HEK293 (cell line): ENCODE results near the gene CDCA5.

ENCODE experiments used
- CTCF ChIA-PET: fragments of 350-600 bp; formaldehyde crosslinking; extraction: SDS; loops from one replicate; lab custom pipeline; 2021; ENCODE audit warnings: antibody characterized with exemption; lab: Yijun Ruan, JAX
- POLR2A ChIA-PET: fragments of 300-600 bp; formaldehyde crosslinking; extraction: SDS; loops from one replicate; lab custom pipeline; 2020; ENCODE audit warnings: antibody characterized with exemption, inconsistent platforms; lab: Yijun Ruan, JAX
- H3K27ac ChIP-seq: fragments of 200-500 bp; sonication (Bioruptor generic); 2 replicates; pipeline ENCODE4 v1.5.1; 2014; ENCODE audit warnings: low read depth, low read length, control low read depth, inconsistent platforms; ENCODE audit errors: extremely low read depth
- H3K36me3 ChIP-seq, 2 experiments: fragments of 200-500 bp in 1 of 2; sonication (Bioruptor generic) in 1 of 2; 1 replicate in 1 of 2; 2 replicates in 1 of 2; pipeline ENCODE4 v1.5.1; 2014 to 2017; ENCODE audit warnings: inconsistent platforms in 2 of 2, low read length in 2 of 2; ENCODE audit not compliant: control insufficient read depth in 2 of 2, insufficient read depth in 1 of 2
- H3K4me1 ChIP-seq: fragments of 200-500 bp; sonication (Bioruptor generic); 2 replicates; pipeline ENCODE4 v1.5.1; 2014; ENCODE audit warnings: mild to moderate bottlenecking, low read length, inconsistent platforms; ENCODE audit not compliant: control insufficient read depth, insufficient read depth
- H3K4me3 ChIP-seq: 2 replicates; pipeline ENCODE4 v1.5.1; 2011; ENCODE audit warnings: low read depth, mild to moderate bottlenecking, control low read depth, low read length, moderate library complexity
- H3K9me3 ChIP-seq: fragments of 200-500 bp; sonication (Bioruptor generic); 2 replicates; pipeline ENCODE4 v1.5.1; 2014; ENCODE audit warnings: low read depth, low read length, inconsistent platforms; ENCODE audit not compliant: control insufficient read depth, insufficient read depth
- BCL11B ChIP-seq: fragments of 450-650 bp; formaldehyde crosslinking; IDR thresholded peaks from 2 replicates; pipeline ENCODE4 v1.5.1; 2016; ENCODE audit warnings: low read depth, missing biosample characterization, missing genetic modification characterization
- BCL6B ChIP-seq: fragments of 450-650 bp; formaldehyde crosslinking; IDR thresholded peaks from 2 replicates; pipeline ENCODE4 v1.5.1; 2017; ENCODE audit warnings: missing biosample characterization, missing genetic modification characterization
- GLI2 ChIP-seq: fragments of 450-650 bp; formaldehyde crosslinking; IDR thresholded peaks from 2 replicates; pipeline ENCODE4; 2017; ENCODE audit warnings: missing biosample characterization, missing genetic modification characterization, low read depth, borderline replicate concordance
- GLI4 ChIP-seq: fragments of 450-650 bp; formaldehyde crosslinking; IDR thresholded peaks from 2 replicates; pipeline ENCODE4 v1.5.1; 2016; ENCODE audit warnings: missing biosample characterization, missing genetic modification characterization
- GLIS1 ChIP-seq: fragments of 450-650 bp; formaldehyde crosslinking; IDR thresholded peaks from 2 replicates; pipeline ENCODE4 v1.5.1; 2016; ENCODE audit warnings: missing biosample characterization, missing genetic modification characterization
- GLIS2 ChIP-seq: fragments of 450-650 bp; formaldehyde crosslinking; IDR thresholded peaks from 2 replicates; pipeline ENCODE4 v1.5.1; 2016; ENCODE audit warnings: missing biosample characterization, missing genetic modification characterization
- HOXC10 ChIP-seq: sonication (generic); formaldehyde crosslinking; IDR thresholded peaks from 2 replicates; pipeline ENCODE4 v1.8.1; 2023; ENCODE audit warnings: mild to moderate bottlenecking, missing genetic modification reagents
- IKZF3 ChIP-seq: fragments of 450-650 bp; IDR thresholded peaks from 2 replicates; pipeline ENCODE4 v1.5.0; 2018; ENCODE audit warnings: missing biosample characterization, mild to moderate bottlenecking, missing genetic modification characterization, moderate library complexity
- INSM2 ChIP-seq: fragments of 450-650 bp; formaldehyde crosslinking; IDR thresholded peaks from 2 replicates; pipeline ENCODE4 v1.5.1; 2016; ENCODE audit warnings: missing biosample characterization, missing genetic modification characterization
- PRDM1 ChIP-seq: fragments of 450-650 bp; formaldehyde crosslinking; IDR thresholded peaks from 2 replicates; pipeline ENCODE4; 2016; ENCODE audit warnings: missing biosample characterization, missing genetic modification characterization
- SETDB1 ChIP-seq: IDR thresholded peaks from one replicate; pipeline ENCODE4 v1.6.1; 2017; ENCODE audit warnings: mild to moderate bottlenecking, low read length, moderate library complexity, mixed read lengths; ENCODE audit not compliant: insufficient read length
- SP2 ChIP-seq: fragments of 450-650 bp; formaldehyde crosslinking; IDR thresholded peaks from 2 replicates; pipeline ENCODE4 v1.5.1; 2016; ENCODE audit warnings: missing biosample characterization, missing genetic modification characterization
- YY1 ChIP-seq: fragments of 450-650 bp; formaldehyde crosslinking; IDR thresholded peaks from 2 replicates; pipeline ENCODE4 v1.5.1; 2018; ENCODE audit warnings: missing biosample characterization, missing genetic modification characterization
- YY2 ChIP-seq: fragments of 450-650 bp; formaldehyde crosslinking; IDR thresholded peaks from 2 replicates; pipeline ENCODE4 v1.5.1; 2016; ENCODE audit warnings: missing biosample characterization, missing genetic modification characterization
- ZNF121 ChIP-seq: fragments of 450-650 bp; formaldehyde crosslinking; IDR thresholded peaks from 2 replicates; pipeline ENCODE4 v1.5.1; 2016; ENCODE audit warnings: missing biosample characterization, missing genetic modification characterization
- ZNF18 ChIP-seq: fragments of 450-650 bp; formaldehyde crosslinking; IDR thresholded peaks from 2 replicates; pipeline ENCODE4 v1.5.1; 2016; ENCODE audit warnings: missing biosample characterization, missing genetic modification characterization
- ZNF202 ChIP-seq: fragments of 450-650 bp; formaldehyde crosslinking; IDR thresholded peaks from 2 replicates; pipeline ENCODE4 v1.5.1; 2016; ENCODE audit warnings: missing biosample characterization, missing genetic modification characterization, borderline replicate concordance
- ZNF488 ChIP-seq: fragments of 450-650 bp; formaldehyde crosslinking; IDR thresholded peaks from 2 replicates; pipeline ENCODE4 v1.5.1; 2016; ENCODE audit warnings: missing biosample characterization, missing genetic modification characterization
- ZNF514 ChIP-seq: fragments of 450-650 bp; formaldehyde crosslinking; IDR thresholded peaks from 2 replicates; pipeline ENCODE4 v1.5.1; 2016; ENCODE audit warnings: missing biosample characterization, missing genetic modification characterization
- ZNF549 ChIP-seq: fragments of 450-650 bp; IDR thresholded peaks from 2 replicates; pipeline ENCODE4 v1.5.1; 2018; ENCODE audit warnings: missing biosample characterization, missing genetic modification characterization, mild to moderate bottlenecking, inconsistent platforms, moderate library complexity
- ZNF561 ChIP-seq: fragments of 450-650 bp; IDR thresholded peaks from 2 replicates; pipeline ENCODE4 v1.5.1; 2018; ENCODE audit warnings: missing biosample characterization, missing genetic modification characterization, borderline replicate concordance
- ZNF571 ChIP-seq: fragments of 450-650 bp; formaldehyde crosslinking; IDR thresholded peaks from 2 replicates; pipeline ENCODE4 v1.5.0; 2017; ENCODE audit warnings: missing biosample characterization, missing genetic modification characterization
- ZNF639 ChIP-seq: fragments of 450-650 bp; formaldehyde crosslinking; IDR thresholded peaks from 2 replicates; pipeline ENCODE4 v1.5.1; 2016; ENCODE audit warnings: missing biosample characterization, missing genetic modification characterization
- TF ChIP-seq, protein P1 (sequence below): fragments of 450-650 bp; formaldehyde crosslinking; IDR thresholded peaks from 2 replicates; pipeline ENCODE4 v1.5.1; 2016; ENCODE audit warnings: missing biosample characterization, missing genetic modification characterization, low read depth
- TF ChIP-seq, protein P2 (sequence below): fragments of 450-650 bp; formaldehyde crosslinking; IDR thresholded peaks from 2 replicates; pipeline ENCODE4 v1.5.1; 2017; ENCODE audit warnings: missing biosample characterization, missing genetic modification characterization

CDCA5 gene, protein sequence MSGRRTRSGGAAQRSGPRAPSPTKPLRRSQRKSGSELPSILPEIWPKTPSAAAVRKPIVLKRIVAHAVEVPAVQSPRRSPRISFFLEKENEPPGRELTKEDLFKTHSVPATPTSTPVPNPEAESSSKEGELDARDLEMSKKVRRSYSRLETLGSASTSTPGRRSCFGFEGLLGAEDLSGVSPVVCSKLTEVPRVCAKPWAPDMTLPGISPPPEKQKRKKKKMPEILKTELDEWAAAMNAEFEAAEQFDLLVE

GRCh38 chr11:65083834-65084597 lies at the start of gene CDCA5, which contains the start of gene ZFPL1:
TSS of gene CDCA5 (minus strand) at chr11:65084040. CDS start at chr11:65083978, 62 bp downstream.
TSS of gene ZFPL1 (plus strand) at chr11:65084222. CDS start at chr11:65084699, 477 bp downstream.
- Histone ChIP-seq H3K4me3 (peak within 1 kb of the TSS; percentile 92), H3K36me3 (peaks cover 5 to 78% of the 10 kb centered on the region in 2 experiments; a peak in 2 of 3 replicates), H3K4me1 (peaks cover 3% of the 10 kb centered on the region; the same call in 1 of the 2 replicates), H3K9me3 (no peaks in the 10 kb centered on the region), H3K27ac (peak within 1 kb of the TSS; percentile 81)
- POLR2A ChIA-PET, result interaction anchor here (0.6 to 2.0 kb wide), 7 partner anchors 13 to 43 kb away, joined by 3 to 13 read pairs (median 3); partner anchors contain the start of genes FAU, MRPL49, SAC3D1 and TM7SF2
- CTCF ChIA-PET, result interaction anchor here (0.5 to 1.4 kb wide), 6 partner anchors 43 to 275 kb away, joined by 3 to 5 read pairs (median 4); partner anchors contain the start of genes DPF2 and SAC3D1
- TF ChIP-seq ZNF571 (tag by site-specific recombination), result no peak
- no peak for TF ChIP-seq ZNF514 (tag by site-specific recombination)
- no peak for TF ChIP-seq ZNF488 (tag by site-specific recombination)
- no peak for TF ChIP-seq GLIS2 (tag by site-specific recombination)
- TF ChIP-seq BCL6B (tag by site-specific recombination), result no peak
- TF ChIP-seq ZNF549 (tag by site-specific recombination), result no peak
- TF ChIP-seq IKZF3, result no peak
- TF ChIP-seq ZNF639, result peak; percentile 65
- no peak for TF ChIP-seq HOXC10 (CRISPR knock-in tag)
- TF ChIP-seq SP2, result peak; percentile 90
- TF ChIP-seq GLI4, result no peak
- no peak for TF ChIP-seq ZNF202
- TF ChIP-seq, protein P1, sequence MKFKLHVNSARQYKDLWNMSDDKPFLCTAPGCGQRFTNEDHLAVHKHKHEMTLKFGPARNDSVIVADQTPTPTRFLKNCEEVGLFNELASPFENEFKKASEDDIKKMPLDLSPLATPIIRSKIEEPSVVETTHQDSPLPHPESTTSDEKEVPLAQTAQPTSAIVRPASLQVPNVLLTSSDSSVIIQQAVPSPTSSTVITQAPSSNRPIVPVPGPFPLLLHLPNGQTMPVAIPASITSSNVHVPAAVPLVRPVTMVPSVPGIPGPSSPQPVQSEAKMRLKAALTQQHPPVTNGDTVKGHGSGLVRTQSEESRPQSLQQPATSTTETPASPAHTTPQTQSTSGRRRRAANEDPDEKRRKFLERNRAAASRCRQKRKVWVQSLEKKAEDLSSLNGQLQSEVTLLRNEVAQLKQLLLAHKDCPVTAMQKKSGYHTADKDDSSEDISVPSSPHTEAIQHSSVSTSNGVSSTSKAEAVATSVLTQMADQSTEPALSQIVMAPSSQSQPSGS (tag by site-specific recombination), result peak; percentile 96
- TF ChIP-seq YY2, result 0 out of 2 replicates have a peak, but pooled peaks have one; percentile 13
- TF ChIP-seq ZNF121 (tag by site-specific recombination), result no peak
- TF ChIP-seq BCL11B (tag by site-specific recombination), result no peak
- TF ChIP-seq, protein P2, sequence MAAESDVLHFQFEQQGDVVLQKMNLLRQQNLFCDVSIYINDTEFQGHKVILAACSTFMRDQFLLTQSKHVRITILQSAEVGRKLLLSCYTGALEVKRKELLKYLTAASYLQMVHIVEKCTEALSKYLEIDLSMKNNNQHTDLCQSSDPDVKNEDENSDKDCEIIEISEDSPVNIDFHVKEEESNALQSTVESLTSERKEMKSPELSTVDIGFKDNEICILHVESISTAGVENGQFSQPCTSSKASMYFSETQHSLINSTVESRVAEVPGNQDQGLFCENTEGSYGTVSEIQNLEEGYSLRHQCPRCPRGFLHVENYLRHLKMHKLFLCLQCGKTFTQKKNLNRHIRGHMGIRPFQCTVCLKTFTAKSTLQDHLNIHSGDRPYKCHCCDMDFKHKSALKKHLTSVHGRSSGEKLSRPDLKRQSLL (tag by site-specific recombination), result no peak
- peak; percentile 23; the same call in 1 of the 2 replicates for TF ChIP-seq GLIS1
- no peak for TF ChIP-seq PRDM1 (tag by site-specific recombination)
- TF ChIP-seq SETDB1, result no peak
- peak; percentile 46; the same call in 1 of the 2 replicates for TF ChIP-seq ZNF561 (tag by site-specific recombination)
- no peak for TF ChIP-seq GLI2 (tag by site-specific recombination)
- no peak for TF ChIP-seq ZNF18
- TF ChIP-seq INSM2 (tag by site-specific recombination), result no peak
- peak; percentile 35; the same call in 1 of the 2 replicates for TF ChIP-seq YY1
